ENCODE results near the gene UBE2J2. TPM values are rescaled to one million over a fixed set of nuclear protein-coding genes. Genes with fewer than 3 reads are reported as not detected.

UBE2J2 gene
- total and polyA plus RNA-seq, 5 donors = 34.9 to 41.2 (median 38.2) TPM

GRCh38 chr1:1285611-1286311, 12.1 kb upstream of the UBE2J2 start:
- peak in 1 of 2 donors; percentile 4 for ATAC-seq
- intact Hi-C loops (cut with DNase I) = no loop called here
- H3K4me1 ChIP-seq (ENCODE audit: control insufficient read depth, insufficient read depth, low read length) = no peaks in the 10 kb centered on the region
- no peak overlapping the region for H3K4me3 ChIP-seq (ENCODE audit: low read length)
- DNase-seq = peak in 1 of 3 donors; percentile 44
- H3K9me3 ChIP-seq (ENCODE audit: control insufficient read depth, low read length) = no peaks in the 10 kb centered on the region
- H3K27me3 ChIP-seq (ENCODE audit: control insufficient read depth, insufficient read depth) = no peaks in the 10 kb centered on the region
- no peak overlapping the region for H3K27ac ChIP-seq (ENCODE audit: low read length)
- 68% methylated on average over 37 of the region's 37 CpGs for WGBS

- Histone ChIP-seq H3K4me3 (ENCODE audit: low read length) (no peak overlapping the region), H3K4me1 (ENCODE audit: control insufficient read depth, insufficient read depth, low read length) (no peaks in the 10 kb centered on the region), H3K27ac (ENCODE audit: low read length) (no peak overlapping the region), H3K27me3 (ENCODE audit: control insufficient read depth, insufficient read depth) (no peaks in the 10 kb centered on the region), H3K9me3 (ENCODE audit: control insufficient read depth, low read length) (no peaks in the 10 kb centered on the region)
- ATAC-seq = no peak
- intact Hi-C loops (cut with DNase I) = no loop called here
- 90% methylated on average over 22 of the region's 22 CpGs for WGBS
- peak in 1 of 3 donors; percentile 48 for DNase-seq
These were observed 11.5 kb upstream of the UBE2J2 start for GRCh38 chr1:1285102-1285571.

- H3K4me3 ChIP-seq (ENCODE audit: low read length) = no peak overlapping the region
- ATAC-seq (no peak), DNase-seq (peak in 1 of 3 donors; percentile 53)
- no peaks in the 10 kb centered on the region for H3K4me1 ChIP-seq (ENCODE audit: control insufficient read depth, insufficient read depth, low read length)
- 82% methylated on average over 32 of the region's 32 CpGs for WGBS
- H3K9me3 ChIP-seq (ENCODE audit: control insufficient read depth, low read length) = no peaks in the 10 kb centered on the region
- H3K27ac ChIP-seq (ENCODE audit: low read length) = no peak overlapping the region
- H3K27me3 ChIP-seq (ENCODE audit: control insufficient read depth, insufficient read depth) = no peaks in the 10 kb centered on the region
- intact Hi-C loops (cut with DNase I) = no loop called here
These were observed 10.8 kb upstream of the UBE2J2 start for GRCh38 chr1:1284221-1285101.

GRCh38 chr1:1283821-1284220, 10.2 kb upstream of the UBE2J2 start:
- Histone ChIP-seq H3K9me3 (ENCODE audit: control insufficient read depth, low read length) (no peaks in the 10 kb centered on the region), H3K27ac (ENCODE audit: low read length) (no peak overlapping the region), H3K27me3 (ENCODE audit: control insufficient read depth, insufficient read depth) (no peaks in the 10 kb centered on the region), H3K4me3 (ENCODE audit: low read length) (no peak overlapping the region), H3K4me1 (ENCODE audit: control insufficient read depth, insufficient read depth, low read length) (no peaks in the 10 kb centered on the region)
- peak in 1 of 3 donors; percentile 39 for DNase-seq
- intact Hi-C loops (cut with DNase I) = no loop called here
- WGBS = 11% methylated on average over 8 of the region's 9 CpGs
- ATAC-seq = no peak

- no peak overlapping the region for H3K27ac ChIP-seq (ENCODE audit: low read length)
- intact Hi-C loops (cut with DNase I) = no loop called here
- DNase-seq (peak in 1 of 3 donors; percentile 49), ATAC-seq (no peak)
- H3K4me1 ChIP-seq (ENCODE audit: control insufficient read depth, insufficient read depth, low read length) = no peaks in the 10 kb centered on the region
- 83% methylated on average over 14 of the region's 14 CpGs for WGBS
- no peak overlapping the region for H3K4me3 ChIP-seq (ENCODE audit: low read length)
- no peaks in the 10 kb centered on the region for H3K27me3 ChIP-seq (ENCODE audit: control insufficient read depth, insufficient read depth)
- no peaks in the 10 kb centered on the region for H3K9me3 ChIP-seq (ENCODE audit: control insufficient read depth, low read length)
These were observed 9.3 kb upstream of the UBE2J2 start for GRCh38 chr1:1282998-1283397.

GRCh38 chr1:1281533-1282321, 8.1 kb upstream of the UBE2J2 start:
- ATAC-seq = peak; percentile 58 to 75
- no peak overlapping the region for H3K27ac ChIP-seq (ENCODE audit: low read length)

GRCh38 chr1:1280782-1281481, 7.3 kb upstream of the UBE2J2 start:
- ATAC-seq (peak in 1 of 2 donors; percentile 7), DNase-seq (peak in 2 of 3 donors; percentile 42 to 50)
- H3K4me3 ChIP-seq (ENCODE audit: low read length) = no peak overlapping the region
- no peaks in the 10 kb centered on the region for H3K4me1 ChIP-seq (ENCODE audit: control insufficient read depth, insufficient read depth, low read length)
- H3K9me3 ChIP-seq (ENCODE audit: control insufficient read depth, low read length) = no peaks in the 10 kb centered on the region
- no peaks in the 10 kb centered on the region for H3K27me3 ChIP-seq (ENCODE audit: control insufficient read depth, insufficient read depth)
- H3K27ac ChIP-seq (ENCODE audit: low read length) = no peak overlapping the region
- intact Hi-C loops (cut with DNase I) = no loop called here
- 90% methylated on average over 21 of the region's 21 CpGs for WGBS

More at GRCh38 chr1:1281533-1282321, 8.1 kb upstream of the UBE2J2 start:
- no peak overlapping the region for H3K4me3 ChIP-seq (ENCODE audit: low read length)
- 46% methylated on average over 26 of the region's 26 CpGs for WGBS
- no peaks in the 10 kb centered on the region for H3K9me3 ChIP-seq (ENCODE audit: control insufficient read depth, low read length)
- no peaks in the 10 kb centered on the region for H3K27me3 ChIP-seq (ENCODE audit: control insufficient read depth, insufficient read depth)
- intact Hi-C loops (cut with DNase I) = no loop called here
- DNase-seq = peak in 2 of 3 donors; percentile 86 to 87
- no peaks in the 10 kb centered on the region for H3K4me1 ChIP-seq (ENCODE audit: control insufficient read depth, insufficient read depth, low read length)

- 93% methylated on average over 16 of the region's 17 CpGs for WGBS
- no peak overlapping the region for H3K27ac ChIP-seq (ENCODE audit: low read length)
- no peak overlapping the region for H3K4me3 ChIP-seq (ENCODE audit: low read length)
- intact Hi-C loops (cut with DNase I) = no loop called here
- peaks cover 3% of the 10 kb centered on the region for H3K4me1 ChIP-seq (ENCODE audit: control insufficient read depth, insufficient read depth, low read length)
- ATAC-seq = no peak
- H3K9me3 ChIP-seq (ENCODE audit: control insufficient read depth, low read length) = no peaks in the 10 kb centered on the region
- DNase-seq = peak in 1 of 3 donors; percentile 39
- no peaks in the 10 kb centered on the region for H3K27me3 ChIP-seq (ENCODE audit: control insufficient read depth, insufficient read depth)
These were observed 5.4 kb upstream of the UBE2J2 start for GRCh38 chr1:1279028-1279427.

GRCh38 chr1:1278620-1279019, 5.0 kb upstream of the UBE2J2 start:
- intact Hi-C loops (cut with DNase I) = no loop called here
- no peaks in the 10 kb centered on the region for H3K9me3 ChIP-seq (ENCODE audit: control insufficient read depth, low read length)
- H3K27me3 ChIP-seq (ENCODE audit: control insufficient read depth, insufficient read depth) = no peaks in the 10 kb centered on the region
- DNase-seq (no peak), ATAC-seq (no peak)
- H3K27ac ChIP-seq (ENCODE audit: low read length) = no peak overlapping the region
- WGBS = 94% methylated on average over 13 of the region's 13 CpGs
- H3K4me3 ChIP-seq (ENCODE audit: low read length) = no peak overlapping the region
- H3K4me1 ChIP-seq (ENCODE audit: control insufficient read depth, insufficient read depth, low read length) = peaks cover 3% of the 10 kb centered on the region

- no peak for DNase-seq
- WGBS = 76% methylated on average over 9 of the region's 9 CpGs
- intact Hi-C loops (cut with DNase I) = no loop called here
- Histone ChIP-seq H3K27ac (ENCODE audit: low read length) (no peak overlapping the region), H3K4me3 (ENCODE audit: low read length) (no peak overlapping the region), H3K4me1 (ENCODE audit: control insufficient read depth, insufficient read depth, low read length) (peaks cover 11% of the 10 kb centered on the region), H3K27me3 (ENCODE audit: control insufficient read depth, insufficient read depth) (no peaks in the 10 kb centered on the region), H3K9me3 (ENCODE audit: control insufficient read depth, low read length) (no peaks in the 10 kb centered on the region)
- ATAC-seq = no peak
These were observed 2.2 kb upstream of the UBE2J2 start for GRCh38 chr1:1275836-1276235.
